Effector CD4-positive, alpha-beta T cell (primary cell): Measurements from ENCODE around the gene ZCWPW1.
"Not testable (repeated sequence)": the region's sequence is repeated elsewhere in the genome, so short reads cannot be mapped to it uniquely, and the experiment has no call there.

ENCODE experiments used
- DNase-seq: peaks from one replicate; pipeline ENCODE4 v3.0.0-alpha.2; 2020

Gene ZCWPW1

GRCh38 chr7:100453854-100454253, 25.4 kb upstream of the ZCWPW1 start:
- not testable (repeated sequence) for DNase-seq

GRCh38 chr7:100452513-100452912, 24.0 kb upstream of the ZCWPW1 start:
- no peak for DNase-seq

- no peak for DNase-seq
These were observed 20.8 kb upstream of the ZCWPW1 start for GRCh38 chr7:100449190-100449795.

- not testable (repeated sequence) for DNase-seq
These were observed 18.9 kb upstream of the ZCWPW1 start for GRCh38 chr7:100447363-100447762.

- DNase-seq = no peak
These were observed 17.5 kb upstream of the ZCWPW1 start for GRCh38 chr7:100446040-100446439.

- no peak for DNase-seq
These were observed 16.1 kb upstream of the ZCWPW1 start for GRCh38 chr7:100444311-100445278.

- DNase-seq = no peak
These were observed 14.8 kb upstream of the ZCWPW1 start for GRCh38 chr7:100443096-100443840.

GRCh38 chr7:100441641-100442535, 13.4 kb upstream of the ZCWPW1 start:
- DNase-seq = no peak

GRCh38 chr7:100439244-100439643, 10.7 kb upstream of the ZCWPW1 start:
- not testable (repeated sequence) for DNase-seq

- not testable (repeated sequence) for DNase-seq
These were observed 10.2 kb upstream of the ZCWPW1 start for GRCh38 chr7:100438731-100439130.

GRCh38 chr7:100438172-100438571, 9.7 kb upstream of the ZCWPW1 start:
- DNase-seq = no peak

- DNase-seq = no peak
These were observed 8.9 kb upstream of the ZCWPW1 start for GRCh38 chr7:100437150-100438100.

GRCh38 chr7:100435401-100436304, 7.2 kb upstream of the ZCWPW1 start:
- DNase-seq = peak; percentile 34

- no peak for DNase-seq
These were observed 6.0 kb upstream of the ZCWPW1 start for GRCh38 chr7:100434297-100435144.

GRCh38 chr7:100433592-100434296, 5.2 kb upstream of the ZCWPW1 start:
- no peak for DNase-seq

- no peak for DNase-seq
These were observed 4.7 kb upstream of the ZCWPW1 start for GRCh38 chr7:100433276-100433591.

GRCh38 chr7:100432621-100433275, 4.2 kb upstream of the ZCWPW1 start:
- no peak for DNase-seq

GRCh38 chr7:100432053-100432452, 3.5 kb upstream of the ZCWPW1 start:
- no peak for DNase-seq
